GM19452 (cell line): ENCODE results near the gene FGF8.

Experiments used
- ATAC-seq: cut with Tn5 transposase; IDR thresholded peaks from one replicate; pipeline ENCODE4 v1.9.1; 2021; ENCODE audit not compliant: unreplicated experiment

FGF8 gene

DNA sequence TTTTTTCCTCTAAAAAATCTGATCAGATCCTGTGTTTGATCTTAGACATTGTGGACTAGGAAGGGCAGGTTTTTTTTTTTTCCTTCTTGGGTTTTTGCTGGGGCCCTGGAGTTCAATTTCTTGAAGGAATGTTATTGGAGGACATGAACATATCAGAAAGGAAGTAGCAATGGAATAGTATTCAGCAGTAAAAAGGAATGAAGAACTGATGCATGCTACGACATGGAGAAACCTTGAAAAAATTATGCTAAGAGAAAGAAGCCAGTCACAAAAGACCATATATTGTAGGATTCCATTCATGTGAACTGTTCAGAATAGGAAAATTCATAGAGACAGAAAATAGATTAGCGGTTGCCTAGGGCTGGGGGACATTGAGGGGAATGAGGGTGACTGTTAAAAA lies 34.0 kb downstream of the FGF8 start:
- ATAC-seq: no peak

DNA sequence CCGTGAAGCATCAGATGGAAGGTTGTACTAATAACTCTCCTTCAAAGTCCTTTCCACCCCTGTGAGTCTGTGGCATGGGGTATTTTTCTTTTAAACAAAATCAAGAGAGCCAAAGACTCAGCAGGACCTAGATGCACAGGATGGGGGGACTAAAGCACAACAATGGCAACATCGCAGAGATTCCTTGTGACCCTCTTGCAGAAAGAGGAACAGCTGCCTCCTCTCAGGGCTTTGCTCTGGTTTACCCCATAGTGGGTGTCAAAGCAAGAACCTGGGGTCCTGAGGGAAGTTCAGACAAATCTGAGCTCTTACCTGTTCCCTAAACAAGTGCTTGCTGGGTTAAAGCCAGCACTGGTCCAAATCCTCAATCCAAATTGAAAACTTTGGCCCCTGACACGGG lies 39.2 kb downstream of the FGF8 start:
- ATAC-seq: no peak

DNA sequence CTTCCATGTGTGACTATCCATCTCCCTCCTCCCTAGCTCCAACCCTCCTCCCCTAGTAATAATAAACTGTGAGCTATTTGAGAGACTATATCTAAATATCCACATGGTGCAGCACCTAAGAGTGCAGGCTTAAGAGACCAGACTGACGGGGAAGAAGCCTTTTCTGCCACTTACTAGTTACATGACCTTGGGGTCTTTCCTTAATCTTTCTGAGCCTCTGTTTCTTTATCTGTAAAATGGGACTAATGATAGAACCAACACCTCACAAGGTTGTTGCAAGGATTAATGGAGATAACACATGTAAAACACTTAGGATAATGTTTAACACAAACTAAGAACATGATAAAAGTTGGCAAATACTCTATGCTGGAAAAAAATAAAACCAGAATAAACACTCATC lies 43.8 kb downstream of the FGF8 start:
- no peak for ATAC-seq

DNA sequence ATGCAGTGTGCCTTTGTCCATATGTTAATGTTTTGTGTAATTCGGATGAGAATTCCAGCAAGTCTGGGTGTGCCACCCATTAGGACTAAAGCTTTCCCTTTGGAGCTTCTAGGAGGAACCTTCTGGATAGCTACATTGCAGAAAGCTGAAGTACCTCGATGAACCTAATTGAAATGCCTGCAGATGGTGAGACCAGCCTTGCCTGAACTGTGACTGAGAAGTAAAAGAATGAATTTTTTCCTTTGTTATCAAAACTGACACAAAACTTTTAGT lies 49.9 kb downstream of the FGF8 start:
- ATAC-seq: no peak

DNA sequence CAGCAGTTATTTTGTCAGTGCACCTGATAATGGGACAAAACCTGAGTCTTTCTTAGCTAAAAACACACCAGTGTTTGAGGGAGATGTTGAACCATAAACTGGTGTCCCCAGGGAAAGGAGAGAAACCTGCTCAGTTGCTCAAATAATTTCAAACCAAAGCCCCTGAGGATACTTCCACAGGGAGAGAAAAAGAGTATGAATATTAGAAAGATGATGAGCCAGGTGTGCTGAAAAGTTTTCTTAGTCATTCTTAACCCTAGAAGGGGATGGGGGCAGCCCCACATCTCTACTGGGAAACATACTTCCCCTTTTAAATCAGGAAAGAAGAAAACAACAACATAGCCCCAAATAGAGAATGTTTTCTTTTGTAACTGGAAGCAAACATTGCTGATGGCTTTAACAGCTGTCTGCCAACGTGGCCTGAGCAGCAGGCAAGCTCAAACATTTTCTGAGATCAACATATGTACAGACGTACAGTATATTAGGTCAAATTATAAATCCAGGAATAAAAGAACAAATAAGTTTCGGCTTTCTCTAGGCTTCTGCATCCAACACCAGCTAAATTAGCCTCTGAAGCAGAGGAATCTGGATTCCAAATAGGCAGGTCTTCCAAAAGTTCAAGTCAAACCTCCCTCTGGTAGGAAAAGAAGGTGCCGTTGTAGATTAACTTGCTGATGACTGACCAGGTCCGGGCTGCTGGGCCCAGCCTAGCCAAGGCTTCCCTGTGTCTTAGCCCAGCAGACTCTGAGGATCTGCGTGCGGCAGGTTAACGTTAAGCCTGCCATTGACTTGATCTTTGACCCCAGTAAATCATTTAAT lies 50.4 kb downstream of the FGF8 start:
- ATAC-seq: no peak

DNA sequence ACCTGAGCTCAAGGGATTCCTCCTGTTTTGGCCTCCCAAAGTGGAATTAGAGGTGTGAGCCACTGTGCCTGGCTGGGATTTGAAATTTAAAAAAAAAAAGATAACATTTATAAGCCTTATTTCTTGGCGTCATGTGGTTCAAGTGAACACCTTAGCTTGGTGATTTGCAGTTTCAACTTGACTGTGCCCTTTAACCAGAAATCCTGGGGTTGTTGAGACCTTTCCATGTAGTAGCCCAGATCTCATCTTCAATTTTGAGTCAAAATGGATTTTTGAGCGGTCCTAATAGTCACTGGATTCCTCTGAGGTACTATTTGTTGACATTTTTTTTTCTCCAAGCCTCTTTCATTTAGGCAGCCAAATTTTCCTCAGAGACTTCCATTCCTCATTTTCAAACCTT lies 51.5 kb downstream of the FGF8 start:
- no peak for ATAC-seq

DNA sequence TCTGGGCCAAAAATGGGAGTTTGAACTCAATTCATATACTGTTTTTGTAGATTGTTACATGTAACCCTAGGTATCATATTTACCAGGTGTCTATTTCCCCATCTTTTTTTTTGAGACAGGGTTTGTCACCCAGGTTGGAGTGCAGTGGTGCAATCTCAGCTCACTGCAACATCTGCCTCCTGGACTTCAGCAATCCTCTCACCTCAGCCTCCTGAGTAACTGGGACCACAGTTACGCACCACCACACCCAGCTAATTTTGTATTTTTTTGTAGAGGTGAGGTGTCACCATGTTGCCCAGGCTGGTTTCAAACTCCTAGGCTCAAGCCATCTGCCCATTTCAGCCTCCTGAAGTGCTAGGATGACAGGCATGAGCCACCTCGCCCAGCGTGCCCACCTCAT lies 52.7 kb downstream of the FGF8 start:
- no peak for ATAC-seq

DNA sequence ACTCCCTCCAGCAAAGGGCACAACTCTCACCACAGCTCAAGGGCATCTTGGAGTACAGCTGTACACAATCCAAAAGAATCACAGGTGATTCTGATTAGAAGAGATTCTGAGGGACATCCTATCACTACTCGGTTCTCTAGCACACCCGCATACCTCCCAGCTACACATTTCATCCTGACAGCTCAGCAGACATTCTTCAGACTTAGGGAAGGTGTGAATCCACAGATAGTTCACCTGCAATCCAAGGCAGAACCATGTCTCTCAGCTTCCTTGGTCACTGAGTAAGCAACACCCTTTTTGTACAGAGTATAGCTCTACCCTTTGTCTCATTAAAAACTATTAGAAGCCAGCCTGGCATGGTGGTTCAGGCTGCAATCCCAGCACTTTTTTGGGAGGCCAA lies 54.1 kb downstream of the FGF8 start:
- ATAC-seq: no peak

DNA sequence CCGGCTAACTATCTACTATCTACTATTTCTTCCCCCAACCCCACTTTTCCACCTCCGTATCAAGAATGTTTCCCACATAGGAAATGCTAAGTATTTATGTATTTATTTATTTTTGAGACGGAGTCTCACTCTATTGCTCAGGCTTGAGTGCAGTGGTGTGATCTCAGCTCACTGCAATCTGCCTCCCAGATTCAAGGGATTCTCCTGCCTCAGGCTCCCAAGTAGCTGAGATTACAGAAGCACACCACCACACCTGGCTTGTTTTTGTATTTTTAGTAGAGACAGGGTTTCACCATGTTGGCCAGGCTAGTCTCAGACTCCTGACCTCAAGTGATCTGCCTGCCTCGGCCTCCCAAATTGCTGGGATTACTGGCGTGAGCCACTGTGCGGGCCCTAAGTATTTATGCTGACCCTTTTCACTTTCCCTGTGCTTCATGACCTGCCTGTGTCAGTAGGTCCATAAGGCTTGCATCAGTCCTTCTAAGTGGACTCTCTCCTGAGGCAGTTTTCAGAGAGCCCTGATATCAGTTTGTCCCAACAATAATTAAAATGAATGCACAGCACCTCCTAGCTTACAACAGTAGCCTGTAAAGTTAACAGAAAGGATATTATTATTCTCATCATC lies 55.2 kb downstream of the FGF8 start:
- no peak for ATAC-seq
